Uterus (tissue), 4 donors: ENCODE measurements around the gene MXRA8. TPM values are rescaled to one million over a fixed set of nuclear protein-coding genes. Genes with fewer than 3 reads are reported as not detected.
A peak's percentile ranks its signal among the peaks of the same experiment; 100 is the strongest.

Source experiments
- DNase-seq, 2 donors: peaks; one replicate each; pipeline ENCODE4 v3.0.0-alpha.2; 2019 to 2020
- H3K27ac ChIP-seq, 2 donors: fragments of 200-600 bp; sonication (generic); 1 replicate in 1 of 2; 2 replicates in 1 of 2; pipeline ENCODE4 v1.5.1; 2016 to 2018
- H3K27me3 ChIP-seq, 2 donors: fragments of 200-600 bp; sonication (generic); one replicate each; pipeline ENCODE4 v1.5.1; 2018 to 2019; ENCODE audit warnings: control low read depth in 1 of 2
- H3K36me3 ChIP-seq, 2 donors: fragments of 200-600 bp; sonication (generic); one replicate each; pipeline ENCODE4 v1.5.1; 2019; ENCODE audit warnings: control low read depth in 1 of 2
- H3K4me1 ChIP-seq, 2 donors: fragments of 200-600 bp; sonication (generic); one replicate each; pipeline ENCODE4 v1.5.1; 2018 to 2019; ENCODE audit warnings: control low read depth in 1 of 2
- H3K4me3 ChIP-seq, 2 donors: fragments of 200-600 bp; sonication (generic); 1 replicate in 1 of 2; 2 replicates in 1 of 2; pipeline ENCODE4 v1.5.1; 2018 to 2019; ENCODE audit warnings: mild to moderate bottlenecking in 1 of 2
- H3K9me3 ChIP-seq, 2 donors: fragments of 200-600 bp; sonication (generic); one replicate each; pipeline ENCODE4 v1.5.1; 2019; ENCODE audit warnings: control low read depth in 1 of 2
- POLR2A ChIP-seq, 2 donors: fragments of 450-650 bp; IDR thresholded peaks; one replicate each; pipeline ENCODE4 v1.6.1; 2016; ENCODE audit warnings: antibody characterized with exemption in 2 of 2, mild to moderate bottlenecking in 1 of 2, moderate library complexity in 1 of 2
- intact Hi-C: fragments of 100-400 bp; cut with DNase I; formaldehyde crosslinking; loops from one replicate; pipeline ENCODE4 v1.15.1; 2023; ENCODE audit warnings: low total_unique reads
- total RNA-seq, 4 donors: library from RNA; depleted of rRNA in 3 of 4; stranded (reverse); fragments of >200 nt in 3 of 4; gene quantifications; one replicate each; pipeline versions ENCODE4 v1.1.0 to v1.2.4, GENCODE V29; 2014 to 2023
- TF ChIP-seq, protein P1 (sequence below), 4 experiments: fragments of 200-600 bp in 2 of 4; fragments of 450-650 bp in 2 of 4; sonication (generic) in 2 of 4; IDR thresholded peaks; one replicate each; pipeline ENCODE4 v1.5.1; 2016 to 2019; ENCODE audit warnings: antibody characterized with exemption in 4 of 4, mild to moderate bottlenecking in 2 of 4, moderate library complexity in 1 of 4
- donor health status: DM: yes; HTN: yes; CAD: no.

The MXRA8 gene
- total RNA-seq, 4 donors from 2014 or later, result 86.1 to 143 (median 117) TPM

DNA sequence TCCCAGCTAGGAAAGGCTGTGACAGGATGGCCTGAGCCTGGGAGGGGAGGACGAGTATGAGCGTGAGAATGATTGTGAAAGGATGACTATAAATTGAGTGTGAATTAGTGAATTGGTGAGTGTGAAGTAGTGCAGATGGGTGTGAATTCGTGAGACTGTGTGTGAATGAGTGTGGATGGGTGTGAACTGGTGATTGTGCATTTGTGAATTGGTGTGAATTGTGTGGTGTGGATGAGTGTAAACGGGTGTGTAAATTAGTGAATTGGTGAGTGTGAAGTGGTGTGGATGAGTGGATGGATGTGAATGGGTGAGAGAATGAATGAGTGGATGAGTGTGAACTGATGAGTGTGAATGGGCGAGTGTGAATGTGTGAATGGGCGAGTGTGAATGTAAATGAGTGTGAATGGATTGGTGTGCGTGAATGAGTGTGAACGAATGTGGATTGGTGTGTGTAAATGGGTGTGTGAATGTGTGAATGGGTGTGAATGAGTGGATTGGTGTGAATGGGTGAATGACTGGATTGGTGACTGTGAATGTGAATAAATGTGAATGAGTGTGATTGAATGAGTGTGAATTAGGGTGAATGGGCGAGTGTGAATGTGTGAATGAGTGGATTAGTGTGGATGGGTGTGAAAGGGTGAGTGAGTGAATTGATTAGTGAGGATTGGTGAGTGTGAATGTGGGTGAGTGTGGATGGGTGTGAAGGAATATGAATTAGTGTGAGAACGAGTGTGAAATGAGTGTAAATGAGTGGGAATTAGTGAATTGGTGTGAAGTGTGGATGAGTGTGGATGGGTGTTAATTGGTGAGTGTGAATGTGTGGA lies 7.7 kb upstream of the MXRA8 start:
- TF ChIP-seq, protein P1, sequence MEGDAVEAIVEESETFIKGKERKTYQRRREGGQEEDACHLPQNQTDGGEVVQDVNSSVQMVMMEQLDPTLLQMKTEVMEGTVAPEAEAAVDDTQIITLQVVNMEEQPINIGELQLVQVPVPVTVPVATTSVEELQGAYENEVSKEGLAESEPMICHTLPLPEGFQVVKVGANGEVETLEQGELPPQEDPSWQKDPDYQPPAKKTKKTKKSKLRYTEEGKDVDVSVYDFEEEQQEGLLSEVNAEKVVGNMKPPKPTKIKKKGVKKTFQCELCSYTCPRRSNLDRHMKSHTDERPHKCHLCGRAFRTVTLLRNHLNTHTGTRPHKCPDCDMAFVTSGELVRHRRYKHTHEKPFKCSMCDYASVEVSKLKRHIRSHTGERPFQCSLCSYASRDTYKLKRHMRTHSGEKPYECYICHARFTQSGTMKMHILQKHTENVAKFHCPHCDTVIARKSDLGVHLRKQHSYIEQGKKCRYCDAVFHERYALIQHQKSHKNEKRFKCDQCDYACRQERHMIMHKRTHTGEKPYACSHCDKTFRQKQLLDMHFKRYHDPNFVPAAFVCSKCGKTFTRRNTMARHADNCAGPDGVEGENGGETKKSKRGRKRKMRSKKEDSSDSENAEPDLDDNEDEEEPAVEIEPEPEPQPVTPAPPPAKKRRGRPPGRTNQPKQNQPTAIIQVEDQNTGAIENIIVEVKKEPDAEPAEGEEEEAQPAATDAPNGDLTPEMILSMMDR (IDR thresholded peaks at IDR 0.05), result no peak
- TF ChIP-seq POLR2A (IDR thresholded peaks at IDR 0.05), result no peak
- H3K4me3 ChIP-seq, result no peak overlapping the region
- no peak for DNase-seq
- no peaks in the 10 kb centered on the region for H3K36me3 ChIP-seq
- intact Hi-C loops, result no loop called here
- no peaks in the 10 kb centered on the region for H3K4me1 ChIP-seq
- H3K27me3 ChIP-seq, result no peaks in the 10 kb centered on the region
- no peaks in the 10 kb centered on the region for H3K9me3 ChIP-seq
- H3K27ac ChIP-seq, result no peak overlapping the region

- H3K36me3 ChIP-seq, result no peaks in the 10 kb centered on the region
- H3K4me1 ChIP-seq, result no peaks in the 10 kb centered on the region
- intact Hi-C loops, result no loop called here
- no peaks in the 10 kb centered on the region for H3K9me3 ChIP-seq
- no peaks in the 10 kb centered on the region for H3K27me3 ChIP-seq
- H3K27ac ChIP-seq, result no peak overlapping the region
- no peak for DNase-seq
- H3K4me3 ChIP-seq, result no peak overlapping the region
- TF ChIP-seq, protein P1 (IDR thresholded peaks at IDR 0.05), result no peak
- no peak for TF ChIP-seq POLR2A (IDR thresholded peaks at IDR 0.05)
Measured at GRCh38 chr1:1364266-1364665, 5.9 kb upstream of the MXRA8 start.

DNA sequence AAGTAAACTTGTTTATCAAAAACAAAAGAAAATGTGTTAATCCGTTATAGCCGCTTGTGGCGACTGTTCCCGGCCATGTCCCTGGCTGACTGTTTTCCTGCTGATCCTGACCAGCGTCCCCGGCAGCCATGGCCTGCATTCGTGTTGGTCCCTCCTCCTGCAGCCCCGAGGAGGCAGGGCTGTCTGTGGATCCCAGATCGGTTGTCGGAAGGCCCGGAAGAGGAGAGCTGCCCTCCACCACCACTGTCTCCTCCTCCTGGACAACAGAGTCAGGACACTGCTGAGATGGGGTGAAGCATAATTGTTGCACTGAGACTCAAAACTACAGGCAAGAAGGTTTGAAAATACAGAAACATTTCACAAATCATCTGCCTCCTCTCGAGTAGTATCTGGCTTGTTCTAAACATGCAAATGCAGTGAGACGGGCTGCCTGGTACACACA lies 3.6 kb upstream of the MXRA8 start:
- H3K27me3 ChIP-seq, result no peaks in the 10 kb centered on the region
- no peaks in the 10 kb centered on the region for H3K4me1 ChIP-seq
- peak; percentile 56 to 71 for DNase-seq
- H3K9me3 ChIP-seq, result no peaks in the 10 kb centered on the region
- TF ChIP-seq, protein P1 (IDR thresholded peaks at IDR 0.05), result peak in 1 of 4 experiments; percentile 33
- TF ChIP-seq POLR2A (IDR thresholded peaks at IDR 0.05), result no peak
- no peaks in the 10 kb centered on the region for H3K36me3 ChIP-seq
- intact Hi-C loops, result no loop called here
- H3K4me3 ChIP-seq, result no peak overlapping the region
- peak overlapping the region; percentile 96 for H3K27ac ChIP-seq

DNA sequence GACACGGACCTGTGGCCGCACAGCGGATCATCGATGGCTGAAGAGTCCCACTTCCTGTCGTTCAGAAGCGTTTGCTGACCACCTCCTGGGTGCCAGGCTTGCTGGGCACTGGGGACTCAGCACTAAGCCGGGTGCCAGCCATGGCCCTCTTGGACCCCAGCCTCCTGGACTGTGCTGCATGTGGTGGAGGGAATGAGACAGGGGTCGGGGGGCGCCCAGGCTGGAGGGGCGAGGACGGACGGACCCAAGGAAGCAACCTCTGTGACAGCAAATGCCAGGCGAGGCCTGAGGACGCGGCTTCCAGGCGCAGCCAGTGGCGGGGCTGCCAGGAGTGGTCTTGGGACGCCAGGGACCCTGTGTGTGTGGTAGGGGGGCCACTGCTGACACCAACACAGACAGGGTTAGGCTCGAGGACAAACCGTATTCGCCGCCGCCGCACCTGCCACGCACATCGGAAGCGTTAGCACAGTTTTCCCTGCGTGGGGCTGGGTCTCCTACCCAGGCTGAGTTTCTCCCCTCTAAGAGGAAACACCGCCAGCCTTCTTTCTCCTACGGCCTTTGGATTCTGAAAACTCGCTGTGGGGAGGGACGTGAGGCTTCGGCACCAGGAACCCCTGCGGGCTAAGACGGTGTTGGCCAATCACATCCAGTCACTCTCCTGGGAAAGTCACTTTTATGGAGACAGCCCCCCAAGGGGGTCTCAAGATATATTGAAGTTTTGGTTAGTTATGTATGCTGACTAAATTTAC lies 3.1 kb upstream of the MXRA8 start:
- peaks cover 0 to 5% of the 10 kb centered on the region in 2 donors for H3K4me1 ChIP-seq
- peak; percentile 24 to 27 for DNase-seq
- TF ChIP-seq, protein P1 (IDR thresholded peaks at IDR 0.05), result no peak
- TF ChIP-seq POLR2A (IDR thresholded peaks at IDR 0.05), result no peak
- H3K4me3 ChIP-seq, result no peak overlapping the region
- H3K9me3 ChIP-seq, result no peaks in the 10 kb centered on the region
- H3K27ac ChIP-seq, result peak overlapping the region; percentile 96
- no peaks in the 10 kb centered on the region for H3K27me3 ChIP-seq
- no peaks in the 10 kb centered on the region for H3K36me3 ChIP-seq
- intact Hi-C loops, result no loop called here
